NCI-H345 (cell line): ENCODE data around the gene TMA7B.
"Not testable (repeated sequence)": the region's sequence is repeated elsewhere in the genome, so short reads cannot be mapped to it uniquely, and the experiment has no call there.

Source experiments
- DNase-seq: peaks from one replicate; lab custom pipeline; 2025; lab: John Stamatoyannopoulos, UW

TMA7B gene

DNA sequence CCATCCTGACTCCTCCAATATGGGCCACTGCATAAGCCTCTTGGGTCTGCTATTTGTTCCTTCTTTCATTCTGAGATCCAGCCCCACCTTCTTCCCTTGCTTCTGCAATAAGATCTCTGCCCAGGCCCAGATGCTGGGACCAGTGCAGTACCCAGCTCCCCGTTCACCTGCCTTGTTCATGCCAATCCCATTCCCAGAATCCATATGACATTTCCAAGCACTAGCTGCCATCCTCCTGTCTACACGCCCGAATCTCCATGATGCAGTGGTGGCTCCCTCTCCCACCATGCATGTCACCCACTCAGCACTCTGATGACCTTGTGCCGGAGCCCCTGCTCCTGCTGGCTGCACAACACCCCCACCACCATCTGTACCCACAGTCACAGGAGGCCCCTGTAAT, 23.1 kb downstream of the TMA7B start:
- no peak for DNase-seq

DNA sequence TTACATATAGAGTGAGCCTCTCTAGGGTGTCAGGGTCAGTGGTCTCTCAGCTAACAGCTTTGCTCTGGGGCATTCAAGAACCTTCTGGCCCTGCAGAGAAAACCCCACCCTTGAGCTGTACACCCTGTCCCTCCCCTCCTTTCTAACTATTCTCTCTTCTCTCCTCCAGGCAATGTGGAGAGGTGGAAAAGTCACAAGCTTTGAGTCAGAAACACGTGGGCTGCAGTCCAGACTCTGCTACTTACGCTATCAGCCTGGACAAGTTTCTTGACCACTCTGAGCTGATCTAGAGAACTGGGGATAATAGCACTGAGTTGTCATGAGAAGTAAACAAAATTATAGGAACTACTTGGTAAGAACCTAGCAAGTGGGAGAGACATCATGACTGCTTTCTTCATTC, 23.8 kb downstream of the TMA7B start:
- no peak for DNase-seq

GRCh38 chr22:39984746-39985145, 24.5 kb downstream of the TMA7B start:
- no peak for DNase-seq

GRCh38 chr22:39985383-39986035, 25.3 kb downstream of the TMA7B start:
- DNase-seq = no peak

- DNase-seq = no peak
Measured at GRCh38 chr22:39988386-39989114, 28.4 kb downstream of the TMA7B start.

GRCh38 chr22:39989633-39990032, 29.4 kb downstream of the TMA7B start:
- no peak for DNase-seq

DNA sequence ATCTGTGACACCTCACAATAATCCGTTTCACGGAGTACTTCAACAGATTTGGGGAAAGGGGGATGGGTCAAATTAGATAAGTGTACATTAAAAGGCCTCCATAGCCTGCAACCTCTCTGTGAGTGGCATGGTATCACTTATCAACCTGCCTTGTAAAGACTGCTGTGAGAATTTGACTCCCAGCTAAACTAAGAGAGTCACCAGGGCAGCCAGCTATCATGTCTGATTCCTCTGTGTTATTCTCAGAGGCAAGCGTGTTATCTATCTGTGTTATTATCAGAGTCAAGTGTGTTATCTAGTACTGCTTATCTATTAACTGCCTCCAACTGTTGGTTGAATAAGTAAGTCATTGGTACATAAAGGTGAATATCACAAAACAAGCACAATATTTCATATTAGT, 30.5 kb downstream of the TMA7B start:
- no peak for DNase-seq

- DNase-seq = no peak
Measured at GRCh38 chr22:39991159-39991860, 31.1 kb downstream of the TMA7B start.

- no peak for DNase-seq
Measured at GRCh38 chr22:39992088-39992826, 32.1 kb downstream of the TMA7B start.

GRCh38 chr22:39992894-39993293, 32.7 kb downstream of the TMA7B start:
- not testable (repeated sequence) for DNase-seq

- DNase-seq = no peak
Measured at GRCh38 chr22:39994041-39994565, 33.9 kb downstream of the TMA7B start.

- no peak for DNase-seq
Measured at GRCh38 chr22:39994566-39995392, 34.6 kb downstream of the TMA7B start, which contains the start of gene FAM83F. Gene FAM83F, plus strand, starts transcription at chr22:39994954. Its CDS starts 89 bp downstream, at chr22:39995043.

GRCh38 chr22:39995393-39996252, 35.4 kb downstream of the TMA7B start:
- DNase-seq = no peak

GRCh38 chr22:39996732-39997131, 36.5 kb downstream of the TMA7B start:
- DNase-seq = no peak

- DNase-seq = no peak
Measured at GRCh38 chr22:39997421-39997820, 37.2 kb downstream of the TMA7B start.

GRCh38 chr22:39997939-39998726, 37.9 kb downstream of the TMA7B start:
- peak; percentile 45 for DNase-seq

- DNase-seq = no peak
Measured at GRCh38 chr22:39999144-39999757, 39.1 kb downstream of the TMA7B start.

DNA sequence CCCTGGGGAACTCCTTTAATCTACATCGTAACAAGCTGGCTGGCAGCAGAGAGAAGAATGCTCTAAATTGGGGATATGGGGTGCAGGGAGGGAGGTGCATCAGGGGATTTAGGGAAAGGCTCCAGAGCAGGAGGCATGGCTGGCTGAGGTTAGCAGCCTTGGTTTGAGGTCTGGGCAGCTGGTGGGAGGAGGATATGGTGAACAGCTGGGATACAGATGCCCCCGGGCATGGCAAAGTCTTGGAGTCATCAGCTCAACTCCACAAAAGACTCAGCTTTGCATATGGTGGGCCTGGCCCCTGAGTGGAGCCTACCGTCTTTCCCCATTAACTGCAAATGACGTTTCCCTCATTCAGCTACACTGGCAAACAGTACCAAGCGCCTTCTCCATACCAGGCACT, 40.0 kb downstream of the TMA7B start:
- no peak for DNase-seq

DNA sequence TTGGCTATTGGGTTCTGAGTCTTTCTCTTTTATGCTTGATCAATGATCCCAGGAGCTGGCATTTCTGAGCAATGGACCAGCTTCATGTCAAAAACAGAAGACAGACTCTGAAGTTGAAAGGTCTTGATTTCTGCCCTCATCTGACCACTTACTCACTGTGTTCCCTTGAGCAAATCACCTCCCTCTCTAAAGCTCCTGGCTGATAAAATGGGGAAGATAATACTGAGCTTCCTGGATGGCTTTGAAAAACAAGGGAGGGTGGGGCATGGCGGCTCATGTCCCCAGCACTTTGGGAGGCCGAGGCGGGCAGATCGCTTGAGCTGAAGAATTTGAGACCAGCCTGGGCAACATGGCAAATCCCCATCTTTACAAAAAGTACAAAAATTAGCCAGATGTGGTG, 40.9 kb downstream of the TMA7B start:
- DNase-seq = no peak
